ENCODE results near the gene SMIM5. TPM values are rescaled to one million over a fixed set of nuclear protein-coding genes. Genes with fewer than 3 reads are reported as not detected.

The SMIM5 gene
- total RNA-seq, 2 experiments from 2014 or later = 0.06 TPM; not detected in 1

DNA sequence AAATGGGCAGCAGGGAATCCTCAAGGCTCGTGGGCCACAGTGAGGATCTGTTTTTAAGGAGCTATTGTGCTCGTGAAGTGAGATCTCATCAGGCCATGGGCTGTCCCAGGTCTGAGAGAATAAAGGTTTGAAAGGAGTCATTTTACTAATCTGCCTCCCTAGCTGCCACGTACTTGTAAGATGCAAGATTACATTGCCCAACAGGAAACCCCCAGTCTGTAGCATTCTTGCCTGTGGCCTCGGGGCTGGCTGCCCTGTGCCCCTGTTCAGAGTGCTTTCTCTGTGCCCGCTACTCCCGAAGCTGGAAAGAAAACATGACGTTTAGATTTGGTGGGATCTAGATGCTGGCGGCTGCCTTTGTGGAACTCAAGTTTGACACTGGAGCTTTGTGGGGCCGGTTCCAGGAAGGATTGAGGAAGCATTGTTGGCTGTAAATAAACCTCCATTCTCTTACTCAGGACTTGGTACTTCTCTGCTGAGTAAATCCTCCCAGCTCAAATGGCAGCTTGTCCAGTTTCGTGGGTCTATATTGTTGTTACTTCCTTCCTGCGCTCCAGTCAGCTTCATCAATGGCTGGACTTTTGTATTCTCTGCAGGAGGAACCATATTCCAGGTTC is 55.1 kb downstream of the SMIM5 start:
- peak; percentile 50 for DNase-seq (ENCODE audit: low spot score)
- peaks cover 86% of the 10 kb centered on the region for H3K36me3 ChIP-seq (ENCODE audit: insufficient read depth, low read length)

GRCh38 chr17:75689441-75689873 is 56.2 kb downstream of the SMIM5 start:
- Histone ChIP-seq H4K20me1 (ENCODE audit: insufficient read depth, low read length) (no peaks in the 10 kb centered on the region), H3K79me2 (ENCODE audit: insufficient read depth, low read depth, low read length) (peaks cover 73% of the 10 kb centered on the region), H3K36me3 (ENCODE audit: insufficient read depth, low read length) (peaks cover 86% of the 10 kb centered on the region), H3K9me2 (ENCODE audit: insufficient read depth, low read length) (no peaks in the 10 kb centered on the region), H3K4me3 (ENCODE audit: low read depth, low read length, poor library complexity, severe bottlenecking) (peak overlapping the region; percentile 53), H3K4me2 (ENCODE audit: low read length) (peak overlapping the region; percentile 89), H3K9me3 (ENCODE audit: low read length) (no peaks in the 10 kb centered on the region), H3K27ac (ENCODE audit: low read depth, low read length, poor library complexity, severe bottlenecking) (peak overlapping the region; percentile 97), H3K4me1 (ENCODE audit: insufficient read depth, low read length, poor library complexity, severe bottlenecking) (peaks cover 69% of the 10 kb centered on the region), H2AFZ (ENCODE audit: low read length) (no peak overlapping the region; the same call in 1 of the 2 replicates)
- POLR2A ChIA-PET = interaction anchor here (0.6 to 2.4 kb wide), 16 partner anchors 10 to 399 kb away, joined by 3 to 14 read pairs (median 5); partner anchors contain the start of genes GALK1, RECQL5 and SAP30BP
- TF ChIP-seq CTCF (conservative IDR thresholded peaks at IDR 0.05; ENCODE audit: low read length) = no peak
- TF ChIP-seq EZH2phosphoT487 (IDR thresholded peaks at IDR 0.05; ENCODE audit: borderline replicate concordance, low read depth, low read length) = no peak
- CTCF ChIA-PET (ENCODE audit: unreplicated experiment) = interaction anchor here (0.6 to 3.1 kb wide), 11 partner anchors 9 to 88 kb away, joined by 3 to 23 read pairs (median 3); partner anchors contain the start of genes RECQL5 and SAP30BP
- intact Hi-C loops (cut with micrococcal nuclease; ENCODE audit: unreplicated experiment) = loop anchor here (1.0 kb wide), 2 partner anchors 14 to 25 kb away; no protein-coding TSS in a partner anchor
- DNase-seq (ENCODE audit: low spot score) = peak; percentile 98
- no TSS peak for BruUV-seq (replicated peaks)

More for the DNA sequence above, 55.1 kb downstream of the SMIM5 start:
- Histone ChIP-seq H3K27ac (ENCODE audit: low read depth, low read length, poor library complexity, severe bottlenecking) (peak overlapping the region; percentile 97), H2AFZ (ENCODE audit: low read length) (peak overlapping the region; percentile 6; the same call in 1 of the 2 replicates), H3K4me2 (ENCODE audit: low read length) (peak overlapping the region; percentile 89), H4K20me1 (ENCODE audit: insufficient read depth, low read length) (no peaks in the 10 kb centered on the region), H3K79me2 (ENCODE audit: insufficient read depth, low read depth, low read length) (peaks cover 84% of the 10 kb centered on the region), H3K9me2 (ENCODE audit: insufficient read depth, low read length) (no peaks in the 10 kb centered on the region), H3K9me3 (ENCODE audit: low read length) (no peaks in the 10 kb centered on the region), H3K4me3 (ENCODE audit: low read depth, low read length, poor library complexity, severe bottlenecking) (peak overlapping the region; percentile 53), H3K4me1 (ENCODE audit: insufficient read depth, low read length, poor library complexity, severe bottlenecking) (peaks cover 69% of the 10 kb centered on the region)
- BruUV-seq (replicated peaks) = TSS peak; percentile 85
- intact Hi-C loops (cut with micrococcal nuclease; ENCODE audit: unreplicated experiment) = no loop called here
- ChIA-PET POLR2A (interaction anchor here (0.6 to 2.4 kb wide), 19 partner anchors 8 to 1014 kb away, joined by 3 to 14 read pairs (median 4); partner anchors contain the start of genes GALK1 and RECQL5), CTCF (ENCODE audit: unreplicated experiment) (interaction anchor here (1.1 to 3.1 kb wide), 4 partner anchors 9 to 65 kb away, joined by 3 to 23 read pairs (median 6); no protein-coding TSS in a partner anchor)
- no peak for TF ChIP-seq CTCF (conservative IDR thresholded peaks at IDR 0.05; ENCODE audit: low read length)
- TF ChIP-seq EZH2phosphoT487 (IDR thresholded peaks at IDR 0.05; ENCODE audit: borderline replicate concordance, low read depth, low read length) = no peak

Other genes starting within 250 kb of the SMIM5 start
- gene GRB2, start 227.8 kb upstream of the SMIM5 start, total RNA-seq (2014; rRNA removed; shearing (Covaris generic)) = 240 and 244 TPM in 2 replicates
- gene GRB2, start 227.8 kb upstream of the SMIM5 start, total RNA-seq (2022) = 294 and 308 TPM in 2 replicates
- 36.9 and 60.6 TPM in 2 replicates for gene TMEM94, start 176.8 kb upstream of the SMIM5 start, total RNA-seq (2014; rRNA removed; shearing (Covaris generic))
- 109 and 121 TPM in 2 replicates for gene TMEM94, start 176.8 kb upstream of the SMIM5 start, total RNA-seq (2022)
- gene CASKIN2, start 117.9 kb upstream of the SMIM5 start, total RNA-seq (2014; rRNA removed; shearing (Covaris generic)) = not detected in 2 replicates
- 0.24 and 1.0 TPM in 2 replicates for gene CASKIN2, start 117.9 kb upstream of the SMIM5 start, total RNA-seq (2022)
- 45.4 and 57.4 TPM in 2 replicates for gene TSEN54, start 116.9 kb upstream of the SMIM5 start, total RNA-seq (2014; rRNA removed; shearing (Covaris generic))
- gene TSEN54, start 116.9 kb upstream of the SMIM5 start, total RNA-seq (2022) = 57.9 and 69.8 TPM in 2 replicates
- gene LLGL2, start 107.7 kb upstream of the SMIM5 start, total RNA-seq (2014; rRNA removed; shearing (Covaris generic)) = 10.7 and 12.6 TPM in 2 replicates
- 20.9 and 21.6 TPM in 2 replicates for gene LLGL2, start 107.7 kb upstream of the SMIM5 start, total RNA-seq (2022)
- 8.9 and 9.7 TPM in 2 replicates for gene MYO15B, start 45.6 kb upstream of the SMIM5 start, total RNA-seq (2014; rRNA removed; shearing (Covaris generic))
- gene MYO15B, start 45.6 kb upstream of the SMIM5 start, total RNA-seq (2022) = 17.7 and 19.2 TPM in 2 replicates
- 90.0 and 91.9 TPM in 2 replicates for gene RECQL5, start 33.7 kb downstream of the SMIM5 start, total RNA-seq (2014; rRNA removed; shearing (Covaris generic))
- 133 and 139 TPM in 2 replicates for gene RECQL5, start 33.7 kb downstream of the SMIM5 start, total RNA-seq (2022)
- 122 and 127 TPM in 2 replicates for gene SAP30BP, start 33.9 kb downstream of the SMIM5 start, total RNA-seq (2014; rRNA removed; shearing (Covaris generic))
- 180 and 187 TPM in 2 replicates for gene SAP30BP, start 33.9 kb downstream of the SMIM5 start, total RNA-seq (2022)
- gene ITGB4, start 88.0 kb downstream of the SMIM5 start, total RNA-seq (2014; rRNA removed; shearing (Covaris generic)) = 0.66 and 2.0 TPM in 2 replicates
- gene ITGB4, start 88.0 kb downstream of the SMIM5 start, total RNA-seq (2022) = 1.9 and 3.9 TPM in 2 replicates
- gene GALK1, start 131.8 kb downstream of the SMIM5 start, total RNA-seq (2014; rRNA removed; shearing (Covaris generic)) = 88.2 and 99.4 TPM in 2 replicates
- gene GALK1, start 131.8 kb downstream of the SMIM5 start, total RNA-seq (2022) = 74.8 and 76.5 TPM in 2 replicates
- gene UNK, start 151.4 kb downstream of the SMIM5 start, total RNA-seq (2014; rRNA removed; shearing (Covaris generic)) = 41.5 and 44.0 TPM in 2 replicates
- gene UNK, start 151.4 kb downstream of the SMIM5 start, total RNA-seq (2022) = 67.6 and 77.3 TPM in 2 replicates
- gene UNC13D, start 211.0 kb downstream of the SMIM5 start, total RNA-seq (2014; rRNA removed; shearing (Covaris generic)) = 7.1 and 8.0 TPM in 2 replicates
- gene UNC13D, start 211.0 kb downstream of the SMIM5 start, total RNA-seq (2022) = 12.2 and 17.8 TPM in 2 replicates
- 24.1 and 29.9 TPM in 2 replicates for gene WBP2, start 221.9 kb downstream of the SMIM5 start, total RNA-seq (2014; rRNA removed; shearing (Covaris generic))
- 117 and 123 TPM in 2 replicates for gene WBP2, start 221.9 kb downstream of the SMIM5 start, total RNA-seq (2022)
- 32.7 and 41.9 TPM in 2 replicates for gene TRIM47, start 245.1 kb downstream of the SMIM5 start, total RNA-seq (2014; rRNA removed; shearing (Covaris generic))
- 21.6 and 25.9 TPM in 2 replicates for gene TRIM47, start 245.1 kb downstream of the SMIM5 start, total RNA-seq (2022)

Measured in OCI-LY7 (cell line).